Stimulated activated CD4-positive, alpha-beta T cell treated with anti-CD3 and anti-CD28 coated beads, Interleukin-4, amount 100 ng/mL, for 24 hours (primary cell): Measurements from ENCODE around the gene SEZ6.
A peak's percentile ranks its signal among the peaks of the same experiment; 100 is the strongest.

Experiments
- DNase-seq: peaks from one replicate; pipeline ENCODE4 v3.0.0-alpha.2; 2020

SEZ6 gene

GRCh38 chr17:29005936-29006511 is at the start of gene SEZ6:
Gene SEZ6, minus strand, starts transcription at chr17:29006033. Its CDS starts 164 bp downstream, at chr17:29005869.
- peak; percentile 70 for DNase-seq

GRCh38 chr17:29054835-29055234 is 49.0 kb upstream of the SEZ6 start:
- no peak for DNase-seq

GRCh38 chr17:29051731-29052130 is 45.9 kb upstream of the SEZ6 start:
- peak; percentile 5 for DNase-seq

- DNase-seq = no peak
These were observed 45.4 kb upstream of the SEZ6 start for GRCh38 chr17:29051194-29051593.

- no peak for DNase-seq
These were observed 44.3 kb upstream of the SEZ6 start for GRCh38 chr17:29050176-29050575.

- DNase-seq = no peak
These were observed 43.8 kb upstream of the SEZ6 start for GRCh38 chr17:29049541-29050145.

GRCh38 chr17:29048440-29049368 is 42.9 kb upstream of the SEZ6 start:
- DNase-seq = no peak

- DNase-seq = no peak
These were observed 40.6 kb upstream of the SEZ6 start for GRCh38 chr17:29046473-29046839.

- no peak for DNase-seq
These were observed 40.1 kb upstream of the SEZ6 start for GRCh38 chr17:29045734-29046472.

GRCh38 chr17:29045026-29045425 is 39.2 kb upstream of the SEZ6 start:
- DNase-seq = no peak

GRCh38 chr17:29043539-29044145 is 37.8 kb upstream of the SEZ6 start:
- no peak for DNase-seq

- no peak for DNase-seq
These were observed 37.1 kb upstream of the SEZ6 start, which contains the start of gene PIPOX for GRCh38 chr17:29042679-29043538. Gene PIPOX, plus strand, starts transcription at chr17:29043141. Its CDS starts 85 bp downstream, at chr17:29043226.

- no peak for DNase-seq
These were observed 36.3 kb upstream of the SEZ6 start for GRCh38 chr17:29042026-29042678.

- no peak for DNase-seq
These were observed 35.7 kb upstream of the SEZ6 start for GRCh38 chr17:29041571-29041970.

GRCh38 chr17:29041091-29041490 is 35.3 kb upstream of the SEZ6 start:
- DNase-seq = no peak

- no peak for DNase-seq
These were observed 34.1 kb upstream of the SEZ6 start for GRCh38 chr17:29039764-29040598.

- no peak for DNase-seq
These were observed 32.4 kb upstream of the SEZ6 start for GRCh38 chr17:29038085-29038795.

- DNase-seq = no peak
These were observed 31.9 kb upstream of the SEZ6 start for GRCh38 chr17:29037739-29038084.

GRCh38 chr17:29036584-29036983 is 30.8 kb upstream of the SEZ6 start:
- no peak for DNase-seq

- no peak for DNase-seq
These were observed 28.7 kb upstream of the SEZ6 start for GRCh38 chr17:29034510-29034909.
